GM21360 (cell line): ENCODE measurements around the gene MRPL10.

Experiments
- ATAC-seq: cut with Tn5 transposase; IDR thresholded peaks from one replicate; pipeline ENCODE4 v1.9.1; 2021; ENCODE audit warnings: mild to moderate bottlenecking, moderate library complexity; ENCODE audit not compliant: unreplicated experiment

Gene MRPL10

DNA sequence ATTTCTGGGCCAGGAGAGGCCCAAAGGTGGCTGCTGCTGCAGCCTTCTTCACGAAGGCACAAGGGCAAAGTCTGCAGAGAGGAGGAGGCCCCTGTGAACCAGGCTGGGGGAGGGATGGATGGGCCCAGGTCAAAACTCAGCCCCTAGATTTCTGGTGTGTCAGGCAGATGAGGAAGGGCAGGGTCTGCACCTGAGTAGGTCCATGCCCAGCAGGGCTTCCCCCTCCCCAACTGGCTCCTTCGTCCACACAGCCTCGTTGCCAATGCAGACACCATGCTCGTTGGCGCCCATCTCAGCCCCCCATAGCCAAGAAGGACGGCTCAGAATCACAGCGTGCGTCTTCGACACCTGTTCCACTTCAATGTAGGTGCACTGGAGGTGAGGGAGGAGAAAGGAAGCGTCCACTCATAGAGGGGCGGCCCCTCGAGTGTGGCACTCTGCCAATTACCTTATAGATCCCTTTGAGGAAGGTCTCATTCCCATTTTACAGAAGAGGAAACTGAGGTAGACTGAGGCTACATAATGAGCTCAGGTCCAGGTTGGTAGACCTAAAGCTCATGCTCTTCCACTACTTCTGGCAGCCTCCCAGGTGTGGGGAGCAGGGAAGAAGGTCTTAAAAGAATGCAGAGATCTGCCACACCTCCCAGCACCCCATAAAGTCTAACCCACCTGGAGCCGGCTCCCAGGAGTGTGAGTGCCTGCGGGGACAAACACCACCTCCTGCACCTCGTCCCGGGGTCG is 8.8 kb upstream of the MRPL10 start:
- no peak for ATAC-seq

DNA sequence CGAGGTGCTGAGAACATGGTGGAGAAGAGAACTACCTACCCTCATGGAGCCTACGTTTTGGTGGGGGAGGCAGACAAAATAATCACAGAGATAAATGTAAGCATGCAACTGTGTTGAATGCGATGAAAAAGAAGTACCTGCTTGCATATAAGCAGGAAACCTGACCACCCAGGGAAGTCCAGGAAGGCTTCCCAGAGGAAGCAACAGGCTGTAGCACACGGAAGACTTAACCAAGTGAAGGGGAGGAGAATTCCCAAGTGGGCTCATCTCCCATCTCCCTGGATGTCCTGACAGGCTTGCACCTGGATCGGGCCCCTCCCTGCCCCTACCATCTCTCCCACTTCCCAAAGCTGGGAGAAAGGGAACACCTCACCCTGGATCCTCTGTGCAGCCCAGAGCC is 7.7 kb upstream of the MRPL10 start:
- no peak for ATAC-seq

DNA sequence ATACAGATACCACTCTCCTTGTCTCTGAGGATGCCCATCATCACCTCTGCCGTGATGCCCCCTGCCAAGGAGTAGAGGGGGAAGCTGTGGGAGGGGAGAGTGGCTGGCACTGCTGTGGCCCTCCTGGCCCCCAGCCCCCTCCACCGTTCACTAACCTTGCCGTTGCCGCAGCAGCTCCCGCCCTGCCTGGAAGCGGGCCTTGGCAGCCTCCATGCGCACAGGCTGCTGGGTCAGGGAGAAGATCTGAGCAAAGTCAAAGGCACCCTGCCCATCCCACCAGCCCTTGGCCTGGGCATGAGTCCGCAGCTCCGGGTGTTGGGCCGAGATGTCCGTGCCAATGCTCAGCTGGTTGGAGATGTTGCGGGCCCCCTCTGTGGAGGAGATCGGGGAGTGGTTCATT is 7.3 kb upstream of the MRPL10 start:
- no peak for ATAC-seq

DNA sequence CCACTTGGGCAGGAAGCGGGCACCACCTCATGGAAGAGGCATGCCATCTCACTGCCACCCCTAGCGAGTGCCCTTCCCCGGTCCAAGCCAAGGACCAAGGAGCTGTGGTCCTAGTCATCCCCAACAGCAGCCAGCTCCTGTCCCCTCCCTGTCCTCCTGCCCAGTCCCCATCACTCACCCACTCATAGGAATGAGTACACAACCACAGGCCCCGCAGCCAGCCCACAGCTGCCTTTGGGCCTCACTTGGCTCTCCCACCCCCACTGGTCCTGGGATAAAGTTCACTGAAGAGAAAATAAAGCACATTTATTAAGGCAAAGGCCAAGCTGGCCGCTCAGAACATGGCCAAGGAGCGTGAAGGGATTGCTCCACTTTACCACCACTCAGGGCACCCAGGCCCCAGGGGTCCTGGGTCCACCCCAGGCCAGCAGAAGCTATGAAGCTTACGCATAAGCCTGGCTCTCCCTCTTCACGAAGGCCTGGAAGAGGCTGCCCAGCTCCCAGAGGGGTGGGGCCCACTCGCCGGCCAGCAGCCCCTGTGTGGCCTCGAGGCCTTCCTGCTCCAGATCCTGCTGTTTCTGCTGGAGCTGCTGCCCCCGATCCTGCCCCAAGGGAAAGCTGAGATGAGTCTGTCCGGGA is 6.2 kb upstream of the MRPL10 start:
- no peak for ATAC-seq

DNA sequence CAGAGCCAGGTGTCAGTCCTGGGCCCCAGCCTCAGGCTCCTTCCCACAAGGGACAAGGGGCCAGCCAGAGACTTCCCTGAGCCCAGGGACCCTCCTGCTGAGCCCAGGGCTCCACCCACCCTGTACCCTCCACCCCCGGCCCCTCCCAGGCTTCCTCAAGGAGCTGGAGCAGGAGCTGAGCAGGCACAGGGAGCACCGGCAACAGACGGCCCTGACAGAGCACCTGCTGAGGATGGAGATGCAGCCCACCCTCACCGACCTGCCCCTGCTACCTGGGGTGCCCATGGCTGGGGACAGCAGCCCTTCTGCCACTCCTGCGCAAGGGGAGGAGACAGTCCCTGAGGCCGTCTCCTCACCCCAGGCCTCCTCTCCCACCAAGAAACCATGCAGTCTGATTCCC is 5.3 kb upstream of the MRPL10 start:
- ATAC-seq, result no peak

DNA sequence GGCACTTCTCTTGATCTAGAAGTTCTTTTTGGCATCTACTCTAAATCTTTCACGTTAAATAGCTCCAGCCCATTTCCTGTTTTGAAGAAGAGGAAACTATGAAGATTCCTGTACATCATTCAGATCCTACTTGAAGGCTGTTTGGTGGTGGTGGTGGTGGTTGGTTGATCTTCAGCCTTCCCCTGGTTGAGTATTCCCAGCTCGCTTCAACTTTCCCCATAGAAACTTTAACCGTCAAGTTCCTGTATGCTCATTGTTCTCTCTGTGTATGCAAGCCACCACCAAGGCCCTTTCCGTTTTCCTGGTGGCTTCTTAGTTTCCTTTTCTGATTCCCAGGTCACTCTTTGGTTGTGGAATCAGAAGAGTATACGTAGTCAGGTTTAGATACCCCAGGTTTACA is 3.4 kb upstream of the MRPL10 start:
- ATAC-seq, result no peak

DNA sequence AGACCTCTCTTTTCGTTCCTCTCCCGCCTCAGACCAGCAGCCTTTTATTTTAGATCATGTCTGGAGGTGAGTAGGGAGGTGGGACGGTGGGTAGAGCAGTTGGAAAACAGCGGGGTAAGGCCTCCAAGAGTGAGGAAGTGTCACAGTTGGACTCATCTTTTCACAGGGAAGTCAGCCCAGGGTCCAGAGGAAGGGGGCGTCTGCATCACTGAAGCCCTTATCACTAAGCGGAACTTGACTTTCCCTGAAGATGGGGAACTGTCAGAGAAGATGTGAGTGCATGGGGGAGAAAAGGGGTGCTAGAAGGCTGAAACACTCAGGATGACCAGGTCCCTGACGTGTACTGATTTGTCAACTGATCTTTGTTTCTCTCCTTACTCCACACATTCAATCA is 590 bp upstream of the MRPL10 start:
- no peak for ATAC-seq

DNA sequence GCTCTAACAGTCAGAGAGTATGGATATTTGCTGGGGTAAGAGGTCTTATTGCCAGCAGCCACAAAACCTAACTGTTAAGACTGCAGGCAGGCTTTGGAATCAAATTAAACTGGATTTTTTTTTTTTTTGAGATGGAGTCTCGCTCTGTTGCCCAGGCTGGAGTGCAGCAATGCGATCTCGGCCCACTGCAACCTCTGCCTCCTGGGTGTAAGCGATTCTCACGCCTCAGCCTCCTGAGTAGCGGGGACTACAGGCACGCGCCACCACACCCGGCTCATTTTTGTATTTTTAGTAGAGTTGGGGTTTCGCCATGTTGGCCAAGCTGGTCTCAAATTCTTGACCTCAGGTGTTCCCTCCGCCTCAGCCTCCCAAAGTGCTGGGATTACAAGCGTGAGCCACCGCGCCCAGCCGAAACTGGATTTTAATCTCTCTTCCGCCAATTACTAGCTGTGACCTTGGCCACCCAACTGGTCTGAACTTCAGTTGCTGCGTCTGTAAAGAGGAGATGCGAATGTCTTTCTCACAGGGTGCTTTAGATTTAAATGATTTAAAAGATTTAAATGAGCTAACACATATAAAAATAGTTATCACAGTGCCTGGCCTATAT is 842 bp downstream of the MRPL10 start:
- no peak for ATAC-seq

DNA sequence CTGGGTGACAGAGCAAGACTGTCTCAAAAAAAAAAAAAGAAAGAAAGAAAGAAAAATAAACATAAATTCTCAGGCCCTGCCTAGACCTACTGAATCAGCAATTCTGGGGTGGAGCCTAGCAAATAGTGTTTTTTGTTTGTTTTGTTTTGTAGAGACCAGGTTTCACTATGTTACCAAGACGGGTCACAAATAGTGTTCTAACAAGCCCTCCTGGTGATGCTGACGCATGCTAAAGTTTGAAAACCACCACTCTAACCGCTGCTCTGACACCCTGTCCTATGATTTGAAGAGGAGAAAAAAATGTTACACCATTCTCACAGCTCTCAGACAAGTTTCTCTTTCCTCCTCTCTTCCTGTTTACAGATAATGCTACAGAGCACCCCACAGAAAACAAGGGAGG is 1.5 kb downstream of the MRPL10 start:
- ATAC-seq, result no peak

DNA sequence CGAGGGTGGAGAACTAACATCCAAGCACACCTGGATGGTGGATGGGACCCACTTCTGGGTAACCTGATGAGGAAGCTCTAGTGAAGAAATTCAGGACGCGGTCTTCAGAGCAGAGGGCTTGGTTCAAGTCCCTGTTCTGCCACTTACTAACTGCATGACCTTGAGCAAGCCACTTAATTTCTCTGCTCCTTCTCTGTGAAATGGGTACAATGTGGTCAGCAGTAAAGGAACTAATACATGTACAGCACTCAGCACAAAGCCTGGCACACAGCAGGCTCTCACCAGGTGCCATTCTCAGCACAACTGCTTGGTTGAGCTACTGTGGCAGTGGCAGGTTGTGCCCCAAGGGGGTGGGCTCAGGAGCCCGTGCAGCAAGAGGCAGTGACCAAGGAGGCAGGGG is 7.8 kb downstream of the MRPL10 start:
- no peak for ATAC-seq

DNA sequence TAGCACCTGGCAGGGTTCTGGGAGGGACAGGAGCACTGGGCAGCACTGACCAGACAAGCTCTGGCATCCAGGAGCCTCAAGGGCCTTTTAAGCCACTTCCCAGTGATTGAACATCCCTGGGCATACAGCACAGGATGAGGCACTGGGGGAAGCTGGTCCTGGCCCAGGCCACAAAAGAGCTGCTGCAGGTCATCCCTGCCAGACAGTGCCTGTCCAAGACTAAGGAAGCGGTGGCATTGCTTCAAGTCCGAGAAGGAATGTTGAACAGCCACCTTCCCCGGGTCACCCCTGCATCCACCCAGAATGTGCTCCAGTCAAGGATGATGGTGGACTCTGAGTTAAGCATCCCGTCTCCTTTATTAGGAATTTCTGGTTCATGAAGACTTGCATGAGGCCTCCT is 8.6 kb downstream of the MRPL10 start:
- no peak for ATAC-seq

DNA sequence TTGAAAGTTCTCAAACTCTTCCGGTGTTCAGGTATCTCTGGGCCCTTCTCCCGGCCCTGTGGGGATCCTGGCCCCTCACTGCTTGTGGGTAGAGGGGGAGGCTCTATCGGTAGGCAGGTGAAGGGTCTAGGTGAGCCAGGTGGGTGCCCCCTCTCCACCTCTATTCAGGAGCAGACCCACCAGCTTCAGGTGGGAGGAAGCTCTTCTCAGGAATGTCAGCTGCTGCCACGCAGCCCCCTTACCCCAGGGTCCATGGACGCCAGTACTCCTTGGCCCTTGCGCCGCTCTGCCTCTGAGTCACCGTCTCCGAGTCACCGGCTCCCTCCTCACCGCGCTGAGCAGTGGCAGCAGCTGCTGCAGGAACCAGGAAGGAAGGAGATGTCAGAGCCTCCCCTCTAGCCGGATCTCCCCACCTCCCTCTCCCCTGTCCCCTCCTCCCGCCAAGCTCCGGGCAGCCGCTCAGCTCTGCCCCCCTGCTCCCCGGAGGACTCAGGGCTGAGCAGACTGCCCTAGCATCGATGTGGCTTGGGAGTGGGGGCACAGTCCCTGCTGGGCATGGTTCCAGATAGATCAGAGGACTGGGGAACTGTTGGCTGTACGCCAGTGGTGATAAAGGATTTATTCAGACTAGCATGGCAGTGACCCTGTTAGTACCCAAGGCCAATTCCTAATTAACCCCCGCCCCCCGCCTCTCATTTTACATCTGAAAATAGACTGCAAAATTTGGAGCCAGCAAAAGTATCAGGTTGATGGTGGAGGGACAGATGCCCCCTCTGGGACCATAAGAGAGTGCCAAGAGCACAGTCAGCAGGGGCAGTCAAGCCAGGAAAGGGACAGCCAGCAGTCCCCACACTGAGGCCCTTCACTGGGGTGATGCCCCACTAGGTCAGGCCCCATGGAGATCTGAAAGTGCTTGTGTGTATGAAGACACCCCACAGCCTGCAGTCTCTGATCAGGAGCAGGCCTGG is 9.6 kb downstream of the MRPL10 start, which contains the start of gene OSBPL7:
Gene OSBPL7 (minus strand): TSS at position 371 of the 968 bp plus-strand sequence. CDS start 1,516 bp downstream, outside the sequence.
- peak; percentile 66 for ATAC-seq

DNA sequence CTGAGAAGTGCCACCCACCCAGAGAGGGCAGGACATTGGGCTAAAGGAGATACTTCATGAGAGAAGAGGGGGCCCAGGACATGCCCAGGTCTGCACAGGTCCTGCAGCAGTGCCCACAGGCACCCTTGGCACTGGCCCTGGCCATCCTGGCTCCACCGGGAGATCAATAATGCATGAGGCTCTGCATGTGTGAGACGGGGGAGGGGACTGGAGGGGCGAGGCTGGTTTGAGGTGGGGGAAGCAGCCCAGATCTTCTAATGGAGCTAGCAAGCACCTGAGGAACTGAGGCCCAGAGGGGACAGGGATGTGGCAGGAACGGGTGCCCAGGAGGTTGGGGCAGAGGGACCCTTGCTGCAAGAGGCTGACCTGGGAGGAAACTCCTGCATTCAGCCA is 10.3 kb downstream of the MRPL10 start:
- ATAC-seq, result no peak

DNA sequence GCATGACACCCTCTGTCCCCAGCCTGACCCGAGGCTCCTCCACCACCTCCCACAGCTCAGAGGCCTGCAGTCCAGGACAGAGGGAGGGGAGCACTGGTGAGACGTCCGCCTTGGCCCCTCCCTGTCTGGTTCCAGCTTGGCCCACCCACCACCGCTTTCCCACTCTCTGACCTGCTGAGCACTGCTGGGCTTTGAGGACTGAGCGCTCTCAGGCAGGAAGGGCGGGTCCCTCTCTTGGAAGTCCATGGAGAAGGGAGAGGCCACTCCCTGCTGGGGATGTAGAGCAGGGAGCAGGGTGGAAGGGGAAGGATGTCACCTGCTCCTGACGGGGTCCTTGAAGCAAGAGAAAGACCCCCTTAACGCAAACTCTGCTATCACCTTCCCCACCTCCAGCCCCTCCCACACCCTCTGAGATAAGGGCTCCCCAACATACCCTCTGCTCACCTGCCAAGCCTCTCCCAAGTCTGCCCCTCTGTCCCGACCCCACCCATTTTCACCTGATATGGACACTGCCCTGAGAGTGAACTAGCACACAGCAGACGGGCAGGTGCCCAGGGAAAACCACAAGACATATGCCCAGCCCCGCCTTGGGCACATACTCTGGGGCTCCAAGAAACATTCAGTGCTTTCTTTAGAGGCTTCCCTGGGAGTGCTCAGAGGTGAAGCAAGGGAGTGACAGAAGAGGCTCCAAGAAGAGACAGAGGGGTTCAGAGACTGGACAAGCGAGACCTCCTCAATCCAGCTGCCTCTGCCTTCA is 11.1 kb downstream of the MRPL10 start:
- no peak for ATAC-seq

DNA sequence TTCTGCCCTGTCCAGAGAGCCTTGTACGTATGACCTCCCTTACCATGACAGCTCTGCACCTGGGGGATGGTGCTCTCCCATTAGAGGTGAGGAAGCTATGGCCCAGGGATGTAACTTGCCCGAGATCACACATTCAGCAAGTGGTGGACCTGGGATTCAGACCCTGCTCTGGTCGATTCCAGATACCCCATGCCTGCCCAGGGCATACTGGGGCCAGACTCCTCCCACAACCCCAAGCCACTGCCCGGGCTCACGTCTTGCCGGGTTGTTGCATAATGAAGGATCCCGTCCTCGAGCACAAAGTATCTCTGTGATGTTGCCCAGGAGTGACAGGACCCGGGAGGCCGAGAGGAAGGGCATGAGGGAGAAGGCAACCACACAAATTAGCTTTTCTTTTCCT is 11.9 kb downstream of the MRPL10 start:
- no peak for ATAC-seq

DNA sequence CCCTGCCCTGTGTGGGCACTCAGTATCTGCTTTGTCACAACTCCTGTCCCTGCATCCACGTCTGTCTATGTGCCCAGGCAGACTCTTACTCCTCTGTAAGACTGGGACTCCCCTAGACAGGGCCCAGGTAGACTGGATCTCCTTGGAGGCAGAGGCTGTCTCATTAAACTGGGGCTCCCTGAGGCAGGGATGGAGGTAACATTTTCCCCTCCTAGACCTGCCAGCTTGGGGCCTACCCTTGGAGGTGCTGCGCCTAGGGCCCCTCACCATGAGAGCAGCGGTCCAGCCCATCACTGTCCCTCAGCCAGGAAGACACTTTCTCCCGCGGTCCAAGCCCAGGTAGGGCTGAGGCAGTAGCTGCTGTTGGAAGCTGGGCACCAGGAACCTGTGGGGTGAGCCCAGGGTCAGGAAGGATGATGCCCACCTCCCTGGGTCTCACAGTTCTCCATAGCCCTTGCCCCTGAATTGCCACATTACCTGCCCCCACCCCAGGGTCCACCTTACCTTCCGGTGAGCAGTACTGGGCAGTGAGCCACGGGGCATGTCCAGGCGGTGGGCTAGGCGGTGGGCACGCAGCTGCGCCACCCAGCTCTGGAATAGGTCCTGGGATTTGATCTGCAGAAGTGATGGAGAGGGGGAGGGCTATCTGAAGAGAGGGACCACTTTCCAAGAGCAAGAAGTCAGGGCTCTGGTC is 13.2 kb downstream of the MRPL10 start:
- ATAC-seq, result no peak

DNA sequence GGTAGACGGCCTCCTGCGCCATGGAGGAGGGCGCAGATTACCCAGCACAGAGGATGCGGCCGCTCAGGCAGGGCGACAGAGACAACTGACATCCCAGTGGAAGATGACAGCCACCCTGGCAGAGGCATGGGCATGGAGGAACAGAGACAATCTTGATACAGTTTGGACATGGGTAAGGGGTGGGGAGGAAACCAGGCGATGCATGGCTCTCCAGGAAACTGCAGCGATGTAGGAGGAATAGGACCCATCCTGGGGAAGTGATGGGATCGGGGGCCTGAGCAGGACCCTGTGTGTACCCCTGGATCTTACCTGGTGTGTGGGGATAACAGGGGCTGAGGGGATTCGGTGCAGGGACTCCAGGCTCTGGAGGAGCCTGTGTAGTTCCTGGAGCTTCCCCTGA is 14.4 kb downstream of the MRPL10 start:
- no peak for ATAC-seq

DNA sequence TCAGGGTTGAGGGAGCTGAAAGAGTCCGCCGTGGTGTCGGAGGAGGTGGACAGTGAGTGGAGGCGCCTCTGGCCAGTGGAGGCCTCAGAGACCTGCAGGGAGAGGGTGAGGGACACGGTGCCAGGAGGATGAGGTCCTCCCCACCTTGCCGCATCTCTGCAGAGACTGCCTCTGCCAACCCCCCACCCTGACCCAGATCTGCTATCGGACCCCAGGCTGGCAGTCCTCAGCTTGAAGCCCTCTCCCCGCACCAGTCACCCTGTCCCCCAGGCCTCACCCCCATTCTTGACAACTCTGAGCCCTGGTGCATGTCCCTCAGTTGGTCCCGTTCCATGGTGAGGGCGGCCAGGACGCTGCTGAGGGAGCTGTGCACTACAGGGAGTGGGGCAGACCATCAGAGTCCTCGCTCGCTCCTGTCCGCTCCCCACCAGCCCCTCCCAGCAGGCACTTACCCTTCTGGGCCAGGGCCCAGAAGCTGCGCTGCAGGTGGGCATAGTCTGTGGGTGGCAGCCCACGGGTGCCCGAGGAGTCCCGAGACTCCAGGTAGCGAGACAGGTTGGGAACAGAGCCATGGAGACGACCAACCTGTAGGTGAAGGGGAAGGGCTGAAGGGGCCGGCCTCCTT is 15.1 kb downstream of the MRPL10 start:
- no peak for ATAC-seq
